Osteocyte (in vitro differentiated cells): ENCODE data around the gene LAMA3. TPM values are rescaled to one million over a fixed set of nuclear protein-coding genes. Genes with fewer than 3 reads are reported as not detected.

ENCODE experiments used
- DNase-seq: peaks from one replicate; pipeline ENCODE4 v3.0.0; 2021; ENCODE audit warnings: mixed read lengths; ENCODE audit not compliant: unreplicated experiment; ENCODE audit errors: extremely low spot score
- H3K27ac Mint-ChIP-seq: one replicate; pipeline ENCODE4 v1.8.0; 2021; ENCODE audit warnings: mild to moderate bottlenecking, mixed read lengths; ENCODE audit not compliant: unreplicated experiment
- H3K27me3 Mint-ChIP-seq: one replicate; pipeline ENCODE4 v1.8.0; 2021; ENCODE audit warnings: mixed read lengths; ENCODE audit not compliant: unreplicated experiment
- H3K36me3 Mint-ChIP-seq: one replicate; pipeline ENCODE4 v1.8.0; 2021; ENCODE audit warnings: mixed read lengths; ENCODE audit not compliant: unreplicated experiment
- H3K4me1 Mint-ChIP-seq: one replicate; pipeline ENCODE4 v1.8.0; 2021; ENCODE audit warnings: mixed read lengths; ENCODE audit not compliant: unreplicated experiment
- H3K4me3 Mint-ChIP-seq: one replicate; pipeline ENCODE4 v1.8.0; 2021; ENCODE audit warnings: mild to moderate bottlenecking, moderate library complexity, mixed read lengths; ENCODE audit not compliant: unreplicated experiment
- H3K9me3 Mint-ChIP-seq: one replicate; pipeline ENCODE4 v1.8.0; 2021; ENCODE audit warnings: mixed read lengths; ENCODE audit not compliant: unreplicated experiment
- total RNA-seq: library from RNA; stranded (reverse); gene quantifications from 2 replicates; pipeline ENCODE4 v1.2.1, GENCODE V29; 2021
- TF ChIP-seq, protein P1 (sequence below): fragments of 200-600 bp; sonication (generic); IDR thresholded peaks from 2 replicates; pipeline ENCODE4 v1.5.0; 2021; ENCODE audit warnings: antibody characterized with exemption, mild to moderate bottlenecking, moderate library complexity

Gene LAMA3
- total RNA-seq, 1 donor from 2014 or later: not detected

DNA sequence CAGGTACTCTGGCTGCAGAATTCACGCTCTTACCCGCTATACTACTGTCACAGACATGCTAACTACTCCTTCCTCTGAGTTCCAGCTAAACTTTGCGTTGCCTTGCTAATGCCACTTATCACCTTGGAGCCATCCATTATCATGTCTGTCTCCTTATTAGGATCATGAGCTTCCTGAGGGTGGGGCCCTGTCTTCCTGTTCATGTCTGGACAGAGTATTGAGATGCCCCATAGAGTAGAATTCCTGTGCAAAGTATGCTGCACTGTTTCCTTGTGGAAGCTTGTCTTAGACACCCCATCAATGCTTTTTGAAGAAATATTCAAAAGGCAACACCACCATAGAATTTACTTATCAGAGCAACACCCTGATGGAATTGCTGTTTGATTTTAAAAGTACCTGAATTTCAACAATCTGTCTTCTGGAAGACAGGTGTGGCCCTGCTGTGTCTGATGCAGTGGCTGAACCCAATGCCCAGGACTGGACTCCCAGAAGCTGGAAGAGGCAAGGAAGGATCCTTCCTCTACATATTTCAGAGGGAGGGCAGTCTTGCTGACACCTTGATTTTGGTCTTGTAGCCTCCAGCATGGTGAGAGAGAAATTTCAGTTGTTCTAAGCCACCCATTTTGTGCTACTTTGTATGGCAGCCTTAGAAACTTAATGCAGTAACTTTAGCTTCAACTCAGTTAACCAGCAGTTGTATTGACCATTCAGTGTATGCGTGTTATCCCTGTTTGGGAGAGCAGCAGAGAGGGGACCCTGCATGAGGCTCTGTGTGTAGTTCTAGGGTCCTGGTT, 5.6 kb downstream of the LAMA3 start:
- no peaks in the 10 kb centered on the region for H3K9me3 Mint-ChIP-seq
- H3K4me3 Mint-ChIP-seq: no peak overlapping the region
- DNase-seq: no peak
- H3K27ac Mint-ChIP-seq: no peak overlapping the region
- peaks cover 14% of the 10 kb centered on the region for H3K27me3 Mint-ChIP-seq
- no peaks in the 10 kb centered on the region for H3K36me3 Mint-ChIP-seq
- TF ChIP-seq, protein P1, sequence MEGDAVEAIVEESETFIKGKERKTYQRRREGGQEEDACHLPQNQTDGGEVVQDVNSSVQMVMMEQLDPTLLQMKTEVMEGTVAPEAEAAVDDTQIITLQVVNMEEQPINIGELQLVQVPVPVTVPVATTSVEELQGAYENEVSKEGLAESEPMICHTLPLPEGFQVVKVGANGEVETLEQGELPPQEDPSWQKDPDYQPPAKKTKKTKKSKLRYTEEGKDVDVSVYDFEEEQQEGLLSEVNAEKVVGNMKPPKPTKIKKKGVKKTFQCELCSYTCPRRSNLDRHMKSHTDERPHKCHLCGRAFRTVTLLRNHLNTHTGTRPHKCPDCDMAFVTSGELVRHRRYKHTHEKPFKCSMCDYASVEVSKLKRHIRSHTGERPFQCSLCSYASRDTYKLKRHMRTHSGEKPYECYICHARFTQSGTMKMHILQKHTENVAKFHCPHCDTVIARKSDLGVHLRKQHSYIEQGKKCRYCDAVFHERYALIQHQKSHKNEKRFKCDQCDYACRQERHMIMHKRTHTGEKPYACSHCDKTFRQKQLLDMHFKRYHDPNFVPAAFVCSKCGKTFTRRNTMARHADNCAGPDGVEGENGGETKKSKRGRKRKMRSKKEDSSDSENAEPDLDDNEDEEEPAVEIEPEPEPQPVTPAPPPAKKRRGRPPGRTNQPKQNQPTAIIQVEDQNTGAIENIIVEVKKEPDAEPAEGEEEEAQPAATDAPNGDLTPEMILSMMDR: no peak
- peaks cover 7% of the 10 kb centered on the region for H3K4me1 Mint-ChIP-seq

DNA sequence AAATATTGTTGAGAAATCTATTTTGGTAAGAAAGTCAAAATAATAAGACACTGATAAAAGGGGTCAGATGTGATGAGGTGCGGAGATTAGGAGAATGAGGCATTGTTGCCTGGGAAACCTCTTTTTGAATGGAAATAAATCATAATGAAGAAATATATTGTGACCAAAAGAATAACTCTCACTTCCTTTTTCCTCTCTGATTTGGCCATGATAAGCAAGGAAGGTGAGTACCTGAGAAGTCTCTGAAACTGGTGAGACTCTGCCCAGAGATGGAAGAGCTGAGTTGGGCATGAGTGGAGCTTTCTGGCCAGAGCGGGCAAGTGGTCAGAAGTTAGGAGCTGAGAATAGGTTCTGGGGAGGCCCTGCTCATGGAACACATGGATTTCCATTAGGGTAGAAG, 11.8 kb downstream of the LAMA3 start:
- no peaks in the 10 kb centered on the region for H3K9me3 Mint-ChIP-seq
- TF ChIP-seq, protein P1: no peak
- H3K27me3 Mint-ChIP-seq: peaks cover 44% of the 10 kb centered on the region
- H3K4me3 Mint-ChIP-seq: no peak overlapping the region
- H3K36me3 Mint-ChIP-seq: no peaks in the 10 kb centered on the region
- H3K4me1 Mint-ChIP-seq: no peaks in the 10 kb centered on the region
- H3K27ac Mint-ChIP-seq: no peak overlapping the region
- DNase-seq: no peak

DNA sequence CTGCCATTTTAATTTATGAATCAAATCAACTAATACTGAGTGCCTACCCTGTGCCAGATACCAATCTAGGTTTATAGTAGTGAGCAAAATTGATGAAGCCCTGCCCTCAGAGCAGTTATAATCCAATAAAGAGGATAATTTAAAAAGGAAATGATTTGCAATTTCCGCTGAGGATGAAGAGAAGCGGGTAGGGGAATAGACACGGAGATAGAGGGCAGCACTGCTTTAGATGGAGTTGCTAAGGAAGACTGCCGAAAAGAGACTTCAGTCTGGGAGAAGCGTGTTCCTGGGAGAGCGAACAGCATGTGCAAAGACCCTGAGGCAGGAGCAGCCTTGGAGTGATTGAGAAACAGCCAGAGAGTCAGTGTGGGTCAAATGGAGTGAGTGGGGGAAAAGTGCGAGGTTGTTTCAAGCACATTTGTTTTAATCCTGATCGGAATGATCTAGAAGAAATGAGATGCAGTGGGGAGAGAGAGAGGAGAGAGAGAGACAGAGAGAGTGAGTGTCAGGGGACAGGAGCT, 12.4 kb downstream of the LAMA3 start:
- peaks cover 44% of the 10 kb centered on the region for H3K27me3 Mint-ChIP-seq
- TF ChIP-seq, protein P1: no peak
- no peaks in the 10 kb centered on the region for H3K9me3 Mint-ChIP-seq
- H3K4me1 Mint-ChIP-seq: no peaks in the 10 kb centered on the region
- H3K36me3 Mint-ChIP-seq: no peaks in the 10 kb centered on the region
- no peak overlapping the region for H3K4me3 Mint-ChIP-seq
- H3K27ac Mint-ChIP-seq: no peak overlapping the region
- no peak for DNase-seq

DNA sequence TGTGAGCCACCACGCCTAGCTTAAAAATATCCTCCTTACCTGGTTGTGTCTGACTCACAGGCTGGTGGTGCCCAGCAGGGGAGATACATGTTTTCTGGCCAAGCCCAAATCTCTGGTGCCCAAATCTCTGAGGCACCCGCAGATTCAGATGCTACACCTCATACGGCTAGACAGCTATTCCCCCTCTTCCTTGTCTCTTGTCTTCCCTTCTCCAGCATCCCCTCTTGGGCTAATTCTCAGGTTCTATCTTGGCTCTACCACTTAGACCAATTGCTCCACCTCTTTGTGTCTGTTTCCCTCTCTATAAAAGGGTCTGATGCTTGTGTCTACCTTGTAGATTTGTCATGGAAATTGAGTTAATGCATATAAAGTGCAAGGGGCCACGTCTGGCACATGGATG, 13.4 kb downstream of the LAMA3 start:
- TF ChIP-seq, protein P1: no peak
- no peak overlapping the region for H3K27ac Mint-ChIP-seq
- no peak for DNase-seq
- H3K4me1 Mint-ChIP-seq: no peaks in the 10 kb centered on the region
- H3K4me3 Mint-ChIP-seq: no peak overlapping the region
- H3K36me3 Mint-ChIP-seq: no peaks in the 10 kb centered on the region
- H3K9me3 Mint-ChIP-seq: no peaks in the 10 kb centered on the region
- peaks cover 48% of the 10 kb centered on the region for H3K27me3 Mint-ChIP-seq

DNA sequence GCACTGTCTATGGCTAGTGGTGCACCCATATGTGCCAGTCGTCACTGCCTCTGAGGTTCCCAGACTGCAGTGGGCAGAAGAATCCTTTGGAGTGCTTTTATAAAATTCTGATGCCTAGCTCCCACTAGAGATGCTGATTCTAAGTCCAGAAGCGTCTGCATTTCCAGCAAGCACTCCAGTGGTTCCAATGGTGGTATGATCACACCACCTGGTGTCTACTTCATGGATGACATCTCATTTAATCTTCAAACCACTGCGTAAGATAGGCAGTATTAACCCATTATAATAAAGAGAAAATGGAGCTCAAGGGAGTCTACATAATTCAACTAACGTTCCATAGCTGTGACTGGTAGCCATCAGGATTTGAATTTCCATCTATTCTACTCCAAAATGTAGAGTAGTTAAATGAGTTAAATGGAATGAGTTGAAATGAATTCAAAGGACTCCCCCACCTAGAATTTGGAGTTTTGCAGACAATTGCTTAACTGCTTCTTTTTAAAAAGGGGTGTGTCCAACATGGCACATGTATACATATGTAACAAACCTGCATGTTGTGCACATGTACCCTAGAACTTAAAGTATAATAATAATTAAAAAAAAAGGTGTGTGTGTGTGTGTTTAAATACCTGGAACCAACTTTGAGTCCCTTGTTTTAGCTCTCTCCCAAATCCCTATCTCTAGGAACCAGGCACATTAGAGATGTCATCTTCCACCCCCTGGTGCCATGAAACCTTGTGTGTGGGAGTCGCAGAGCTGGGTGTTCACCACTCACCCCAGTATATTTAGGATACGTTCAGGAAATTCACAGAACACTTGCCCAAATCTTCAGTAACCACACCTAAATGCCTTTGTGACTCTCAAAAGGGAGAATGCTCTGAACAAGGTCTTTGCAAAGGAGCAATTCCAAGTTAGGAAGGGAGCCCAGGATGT, 14.1 kb downstream of the LAMA3 start:
- no peaks in the 10 kb centered on the region for H3K36me3 Mint-ChIP-seq
- peaks cover 53% of the 10 kb centered on the region for H3K27me3 Mint-ChIP-seq
- no peak for DNase-seq
- TF ChIP-seq, protein P1: peak; percentile 55
- H3K9me3 Mint-ChIP-seq: no peaks in the 10 kb centered on the region
- no peak overlapping the region for H3K4me3 Mint-ChIP-seq
- no peak overlapping the region for H3K27ac Mint-ChIP-seq
- H3K4me1 Mint-ChIP-seq: no peaks in the 10 kb centered on the region
